BE2C (cell line): ENCODE results near the gene IRF4.

Source experiments
- DNase-seq: peaks from one replicate; pipeline ENCODE4 v3.0.0-alpha.2; 2020
- H3K27me3 ChIP-seq: fragments of 250-450 bp; sonication (Bioruptor Pico); 2 replicates; pipeline ENCODE4 v1.5.1; 2020; ENCODE audit warnings: mild to moderate bottlenecking
- H3K36me3 ChIP-seq: fragments of 250-450 bp; sonication (Bioruptor Pico); 2 replicates; pipeline ENCODE4 v1.5.1; 2020; ENCODE audit warnings: mild to moderate bottlenecking
- H3K4me1 ChIP-seq: fragments of 250-450 bp; sonication (Bioruptor Pico); 2 replicates; pipeline ENCODE4 v1.5.1; 2020
- H3K4me3 ChIP-seq: 2 replicates; pipeline ENCODE4 v1.5.1; 2011; ENCODE audit warnings: low read depth, low read length
- H3K9me3 ChIP-seq: fragments of 250-450 bp; sonication (Bioruptor Pico); 2 replicates; pipeline ENCODE4 v1.5.1; 2020
- TF ChIP-seq, protein P1 (sequence below): IDR thresholded peaks from 2 replicates; pipeline ENCODE4 v1.5.1; 2012; ENCODE audit warnings: mild to moderate bottlenecking, low read depth, low read length

IRF4 gene

DNA sequence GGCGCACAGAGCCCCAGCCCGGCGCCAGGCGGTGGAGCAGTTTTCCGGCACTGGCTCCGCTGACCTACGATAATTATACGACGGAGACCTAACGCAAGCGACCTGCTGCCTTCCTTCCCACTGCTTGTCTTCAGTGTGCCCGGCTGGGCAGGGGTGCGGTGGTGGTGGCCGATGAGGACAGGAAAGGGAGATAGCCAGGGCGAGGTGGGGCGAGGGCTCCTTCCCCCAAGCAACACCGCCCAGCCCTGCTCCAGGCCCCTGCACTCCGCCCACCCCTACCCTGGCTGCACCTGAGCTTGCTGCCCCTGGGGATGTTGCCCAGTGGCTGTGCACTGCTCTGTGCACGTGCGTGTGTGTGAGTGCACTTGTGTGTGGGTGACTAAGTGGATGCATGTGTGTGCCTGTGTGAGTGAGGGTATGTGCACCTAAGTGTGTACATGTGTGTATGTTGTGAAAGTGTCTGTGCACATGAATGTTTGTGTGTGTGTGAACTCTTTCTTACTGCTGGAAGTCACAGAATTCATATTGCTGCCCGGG is 42.6 kb upstream of the IRF4 start:
- H3K36me3 ChIP-seq, result no peaks in the 10 kb centered on the region
- H3K9me3 ChIP-seq, result no peaks in the 10 kb centered on the region; the same call in none of the 2 replicates
- DNase-seq, result no peak
- TF ChIP-seq, protein P1, sequence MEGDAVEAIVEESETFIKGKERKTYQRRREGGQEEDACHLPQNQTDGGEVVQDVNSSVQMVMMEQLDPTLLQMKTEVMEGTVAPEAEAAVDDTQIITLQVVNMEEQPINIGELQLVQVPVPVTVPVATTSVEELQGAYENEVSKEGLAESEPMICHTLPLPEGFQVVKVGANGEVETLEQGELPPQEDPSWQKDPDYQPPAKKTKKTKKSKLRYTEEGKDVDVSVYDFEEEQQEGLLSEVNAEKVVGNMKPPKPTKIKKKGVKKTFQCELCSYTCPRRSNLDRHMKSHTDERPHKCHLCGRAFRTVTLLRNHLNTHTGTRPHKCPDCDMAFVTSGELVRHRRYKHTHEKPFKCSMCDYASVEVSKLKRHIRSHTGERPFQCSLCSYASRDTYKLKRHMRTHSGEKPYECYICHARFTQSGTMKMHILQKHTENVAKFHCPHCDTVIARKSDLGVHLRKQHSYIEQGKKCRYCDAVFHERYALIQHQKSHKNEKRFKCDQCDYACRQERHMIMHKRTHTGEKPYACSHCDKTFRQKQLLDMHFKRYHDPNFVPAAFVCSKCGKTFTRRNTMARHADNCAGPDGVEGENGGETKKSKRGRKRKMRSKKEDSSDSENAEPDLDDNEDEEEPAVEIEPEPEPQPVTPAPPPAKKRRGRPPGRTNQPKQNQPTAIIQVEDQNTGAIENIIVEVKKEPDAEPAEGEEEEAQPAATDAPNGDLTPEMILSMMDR, result no peak
- no peaks in the 10 kb centered on the region for H3K27me3 ChIP-seq
- H3K4me3 ChIP-seq, result no peak overlapping the region
- H3K4me1 ChIP-seq, result no peaks in the 10 kb centered on the region

DNA sequence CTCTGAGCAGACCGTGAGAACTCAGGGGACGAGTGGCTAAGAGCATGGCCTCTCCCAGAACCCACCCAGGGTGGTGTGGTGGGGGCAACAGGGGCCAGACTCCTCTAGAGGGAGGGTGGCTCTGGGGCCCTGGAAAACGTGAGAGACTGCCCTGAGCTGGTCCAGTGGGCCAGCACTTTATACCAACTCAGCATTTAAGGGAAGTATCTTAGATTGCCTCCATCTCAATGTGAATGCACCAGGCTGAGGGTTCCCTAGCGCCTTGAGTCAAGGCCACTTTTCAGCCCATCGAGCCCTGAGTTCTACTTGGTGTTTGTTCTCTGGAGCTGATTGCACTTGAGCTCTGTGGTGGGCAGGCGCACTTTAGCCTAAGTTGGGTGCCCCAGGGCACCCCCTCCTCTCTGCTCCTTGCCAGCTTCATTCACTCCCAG is 42.0 kb upstream of the IRF4 start:
- TF ChIP-seq, protein P1, result no peak
- no peaks in the 10 kb centered on the region; the same call in none of the 2 replicates for H3K9me3 ChIP-seq
- H3K4me3 ChIP-seq, result no peak overlapping the region
- H3K36me3 ChIP-seq, result no peaks in the 10 kb centered on the region
- H3K4me1 ChIP-seq, result no peaks in the 10 kb centered on the region
- DNase-seq, result no peak
- no peaks in the 10 kb centered on the region for H3K27me3 ChIP-seq

DNA sequence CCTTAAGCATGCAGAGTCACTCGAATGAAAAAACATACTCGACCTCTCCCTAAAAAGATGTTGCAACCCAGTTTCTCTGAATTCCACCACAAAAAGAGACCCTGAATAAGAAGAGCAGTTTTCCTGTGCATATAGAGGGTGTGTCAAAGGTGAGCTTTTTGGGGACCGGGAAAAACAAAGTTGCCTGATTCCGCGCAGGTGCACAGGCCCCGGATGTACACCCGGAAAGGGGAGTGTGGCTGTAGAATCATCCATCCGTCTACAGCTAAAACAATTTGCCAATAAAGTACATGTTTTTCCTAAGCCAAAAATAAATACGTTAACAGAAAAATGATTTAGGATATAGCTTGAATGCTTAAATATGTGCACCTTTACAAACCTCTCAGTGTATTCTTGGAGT is 41.2 kb upstream of the IRF4 start:
- no peak overlapping the region for H3K4me3 ChIP-seq
- no peaks in the 10 kb centered on the region for H3K27me3 ChIP-seq
- H3K4me1 ChIP-seq, result no peaks in the 10 kb centered on the region
- no peaks in the 10 kb centered on the region; the same call in none of the 2 replicates for H3K9me3 ChIP-seq
- H3K36me3 ChIP-seq, result no peaks in the 10 kb centered on the region
- DNase-seq, result no peak
- TF ChIP-seq, protein P1, result no peak

DNA sequence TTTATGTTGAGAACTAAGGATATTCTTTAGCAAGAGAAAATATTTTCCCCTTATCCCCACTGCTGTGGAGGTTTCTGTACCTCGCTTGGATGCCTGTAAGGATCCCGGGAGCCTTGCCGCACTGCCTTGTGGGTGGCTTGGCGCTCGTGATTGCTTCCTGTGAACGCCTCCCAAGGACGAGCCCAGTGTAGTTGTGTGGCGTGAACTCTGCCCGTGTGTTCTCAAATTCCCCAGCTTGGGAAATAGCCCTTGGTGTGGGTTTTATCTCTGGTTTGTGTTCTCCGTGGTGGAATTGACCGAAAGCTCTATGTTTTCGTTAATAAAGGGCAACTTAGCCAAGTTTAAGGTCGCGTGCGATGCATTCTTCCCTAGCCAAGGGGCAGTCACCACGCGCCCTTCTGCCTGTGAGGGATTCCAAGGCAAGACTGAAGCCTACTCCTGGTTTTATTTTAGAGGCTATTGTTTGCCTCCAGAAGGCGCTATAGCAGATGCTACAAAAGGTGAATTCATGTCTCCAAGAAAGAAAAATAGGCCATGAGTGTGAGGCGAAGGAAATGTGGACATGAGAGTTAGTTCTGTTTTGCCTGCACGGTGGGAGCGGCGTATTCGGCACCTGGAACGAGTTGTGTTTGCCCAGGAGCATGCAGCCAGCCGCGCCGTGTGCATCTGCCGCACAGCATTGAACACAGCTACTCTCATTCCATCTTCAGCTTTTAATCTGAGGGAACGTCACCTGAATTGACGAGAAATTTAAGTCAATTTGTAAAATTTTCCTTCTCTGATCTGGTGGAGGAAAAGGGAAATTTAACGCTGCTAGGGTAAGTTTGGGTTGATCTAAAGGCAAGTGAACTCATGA is 40.3 kb upstream of the IRF4 start:
- H3K4me3 ChIP-seq, result no peak overlapping the region
- H3K27me3 ChIP-seq, result no peaks in the 10 kb centered on the region
- H3K36me3 ChIP-seq, result no peaks in the 10 kb centered on the region
- no peaks in the 10 kb centered on the region for H3K4me1 ChIP-seq
- DNase-seq, result no peak
- TF ChIP-seq, protein P1, result no peak
- no peaks in the 10 kb centered on the region; the same call in none of the 2 replicates for H3K9me3 ChIP-seq

DNA sequence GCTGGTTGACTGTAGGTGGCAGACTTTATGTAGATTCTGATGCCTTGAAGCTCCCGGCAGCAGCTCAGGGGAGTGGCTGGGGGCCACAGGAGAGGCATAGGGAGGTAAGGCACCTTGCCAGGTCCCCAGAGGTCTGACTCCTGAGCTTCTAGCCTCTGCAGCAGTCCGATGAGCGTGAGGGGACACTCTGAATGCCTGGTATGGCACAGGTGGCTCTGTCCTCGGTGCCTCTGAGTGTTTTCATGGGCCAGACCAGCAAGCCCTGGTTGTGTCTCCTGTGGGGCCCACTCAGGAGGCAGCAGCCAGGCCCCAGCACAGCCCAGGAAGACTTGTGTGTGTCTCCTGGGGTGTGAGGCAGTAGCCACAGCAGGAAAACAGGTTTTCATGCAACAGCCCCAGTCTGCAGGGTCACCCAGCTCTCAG is 39.7 kb upstream of the IRF4 start:
- DNase-seq, result no peak
- H3K4me3 ChIP-seq, result no peak overlapping the region
- H3K36me3 ChIP-seq, result no peaks in the 10 kb centered on the region
- TF ChIP-seq, protein P1, result no peak
- H3K9me3 ChIP-seq, result no peaks in the 10 kb centered on the region; the same call in none of the 2 replicates
- H3K4me1 ChIP-seq, result no peaks in the 10 kb centered on the region
- no peaks in the 10 kb centered on the region for H3K27me3 ChIP-seq

DNA sequence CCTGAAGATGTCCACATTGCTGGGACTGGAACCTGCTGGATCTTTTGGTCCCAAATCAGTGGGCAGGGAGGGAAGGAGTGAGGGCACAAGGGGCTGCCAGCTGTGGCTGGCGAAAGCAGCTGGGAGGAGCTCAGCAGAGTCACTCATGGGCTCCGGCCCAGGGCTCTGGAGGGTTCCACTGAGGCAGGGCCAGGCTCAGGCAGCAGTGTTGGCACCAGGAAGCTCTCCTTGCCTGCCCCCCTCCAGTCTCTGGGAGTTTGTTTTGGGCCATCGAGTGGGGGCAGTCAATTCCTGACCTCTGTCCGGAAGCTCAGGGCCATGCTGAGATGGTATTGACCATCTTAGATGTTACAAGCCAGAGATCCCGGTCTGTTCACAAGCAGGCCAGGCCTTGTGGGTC is 39.1 kb upstream of the IRF4 start:
- no peaks in the 10 kb centered on the region for H3K36me3 ChIP-seq
- TF ChIP-seq, protein P1, result no peak
- H3K9me3 ChIP-seq, result no peaks in the 10 kb centered on the region; the same call in none of the 2 replicates
- no peaks in the 10 kb centered on the region for H3K27me3 ChIP-seq
- no peak overlapping the region for H3K4me3 ChIP-seq
- H3K4me1 ChIP-seq, result no peaks in the 10 kb centered on the region
- DNase-seq, result no peak
